Endodermal cell (in vitro differentiated cells): ENCODE data around the gene DOCK10. TPM values are rescaled to one million over a fixed set of nuclear protein-coding genes. Genes with fewer than 3 reads are reported as not detected.

ENCODE experiments used
- DNase-seq: peaks from one replicate; pipeline ENCODE4 v3.0.0-alpha.2; 2017
- H3K27ac ChIP-seq: 2 replicates; pipeline ENCODE4 v1.5.1; 2013; ENCODE audit warnings: mild to moderate bottlenecking, low read depth, low read length, moderate library complexity
- H3K27me3 ChIP-seq: 2 replicates; pipeline ENCODE4 v1.6.1; 2013; ENCODE audit warnings: mild to moderate bottlenecking, low read length, moderate library complexity; ENCODE audit not compliant: insufficient read depth, control insufficient read depth, poor library complexity, severe bottlenecking
- H3K36me3 ChIP-seq: 2 replicates; pipeline ENCODE4 v1.7.0; 2013; ENCODE audit warnings: mild to moderate bottlenecking, low read length, moderate library complexity; ENCODE audit not compliant: control insufficient read depth, insufficient read depth
- H3K4me1 ChIP-seq: one replicate; pipeline ENCODE4 v1.7.0; 2013; ENCODE audit warnings: low read length; ENCODE audit not compliant: control insufficient read depth, insufficient read depth
- H3K4me3 ChIP-seq: 2 replicates; pipeline ENCODE4 v1.5.1; 2013; ENCODE audit warnings: mild to moderate bottlenecking, low read length, moderate library complexity
- H3K9ac ChIP-seq: 2 replicates; pipeline ENCODE4 v1.6.1; 2013; ENCODE audit warnings: mild to moderate bottlenecking, low read length, moderate library complexity; ENCODE audit not compliant: poor library complexity, severe bottlenecking; ENCODE audit errors: extremely low read depth
- H3K9me3 ChIP-seq: 2 replicates; pipeline ENCODE4 v1.6.1; 2013; ENCODE audit warnings: mild to moderate bottlenecking, low read length, moderate library complexity; ENCODE audit not compliant: control insufficient read depth
- H3K27ac Mint-ChIP-seq: 2 replicates; pipeline ENCODE4 v1.8.0; 2020; ENCODE audit warnings: mixed read lengths
- H3K27me3 Mint-ChIP-seq: 2 replicates; pipeline ENCODE4 v1.8.0; 2021; ENCODE audit warnings: mild to moderate bottlenecking, mixed read lengths; ENCODE audit not compliant: insufficient read depth
- H3K36me3 Mint-ChIP-seq: 2 replicates; pipeline ENCODE4 v1.8.0; 2020; ENCODE audit warnings: low read depth, mixed read lengths
- H3K4me1 Mint-ChIP-seq: 2 replicates; pipeline ENCODE4 v1.8.0; 2020; ENCODE audit warnings: mixed read lengths
- H3K4me3 Mint-ChIP-seq: 2 replicates; pipeline ENCODE4 v1.8.0; 2020; ENCODE audit warnings: mild to moderate bottlenecking, moderate library complexity, mixed read lengths
- H3K9me3 Mint-ChIP-seq: 2 replicates; pipeline ENCODE4 v1.8.0; 2020; ENCODE audit warnings: mild to moderate bottlenecking, mixed read lengths
- WGBS, 2 experiments: methylation state at CpG; one replicate each; pipeline versions ENCODE4 v1.1.5 to v1.1.7; 2013; ENCODE audit warnings: missing lambda C conversion rate in 2 of 2, mixed read lengths in 1 of 2; ENCODE audit not compliant: insufficient coverage in 1 of 2, insufficient read length in 1 of 2; 5-methylcytosine and 5-hydroxymethylcytosine counted together
- total RNA-seq, 2 donors: library from RNA; stranded (reverse); fragmentation: NEBNext Ultra II Directional in 1 of 2; extraction: Animal tissue kit (Norgen Biotek cat#: 25700) in 1 of 2; gene quantifications; 2 replicates in 1 of 2; 3 replicates in 1 of 2; pipeline ENCODE4 v1.2.1, GENCODE V29; 2021
- TF ChIP-seq, protein P1 (sequence below): fragments of 200-600 bp; sonication (generic); conservative IDR thresholded peaks from 2 replicates; pipeline ENCODE4 v1.5.0; 2021; ENCODE audit warnings: antibody characterized with exemption, mild to moderate bottlenecking

The DOCK10 gene
- total RNA-seq, 2 donors from 2014 or later, result 0.44 to 1.4 TPM

GRCh38 chr2:224999321-224999720 is 42.9 kb downstream of the DOCK10 start:
- no peak for DNase-seq
- H3K9me3 Mint-ChIP-seq, result no peaks in the 10 kb centered on the region
- no peaks in the 10 kb centered on the region for H3K36me3 ChIP-seq
- WGBS, 2 experiments, result 83 to 85% methylated on average over 1 of the region's 1 CpG
- no peaks in the 10 kb centered on the region for H3K36me3 Mint-ChIP-seq
- H3K4me1 ChIP-seq, result no peaks in the 10 kb centered on the region
- no peaks in the 10 kb centered on the region for H3K4me1 Mint-ChIP-seq
- no peaks in the 10 kb centered on the region for H3K9me3 ChIP-seq
- TF ChIP-seq, protein P1, sequence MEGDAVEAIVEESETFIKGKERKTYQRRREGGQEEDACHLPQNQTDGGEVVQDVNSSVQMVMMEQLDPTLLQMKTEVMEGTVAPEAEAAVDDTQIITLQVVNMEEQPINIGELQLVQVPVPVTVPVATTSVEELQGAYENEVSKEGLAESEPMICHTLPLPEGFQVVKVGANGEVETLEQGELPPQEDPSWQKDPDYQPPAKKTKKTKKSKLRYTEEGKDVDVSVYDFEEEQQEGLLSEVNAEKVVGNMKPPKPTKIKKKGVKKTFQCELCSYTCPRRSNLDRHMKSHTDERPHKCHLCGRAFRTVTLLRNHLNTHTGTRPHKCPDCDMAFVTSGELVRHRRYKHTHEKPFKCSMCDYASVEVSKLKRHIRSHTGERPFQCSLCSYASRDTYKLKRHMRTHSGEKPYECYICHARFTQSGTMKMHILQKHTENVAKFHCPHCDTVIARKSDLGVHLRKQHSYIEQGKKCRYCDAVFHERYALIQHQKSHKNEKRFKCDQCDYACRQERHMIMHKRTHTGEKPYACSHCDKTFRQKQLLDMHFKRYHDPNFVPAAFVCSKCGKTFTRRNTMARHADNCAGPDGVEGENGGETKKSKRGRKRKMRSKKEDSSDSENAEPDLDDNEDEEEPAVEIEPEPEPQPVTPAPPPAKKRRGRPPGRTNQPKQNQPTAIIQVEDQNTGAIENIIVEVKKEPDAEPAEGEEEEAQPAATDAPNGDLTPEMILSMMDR, result no peak
- H3K4me3 Mint-ChIP-seq, result no peak overlapping the region
- H3K9ac ChIP-seq, result no peak overlapping the region
- no peak overlapping the region for H3K27ac ChIP-seq
- peaks cover 9% of the 10 kb centered on the region for H3K27me3 Mint-ChIP-seq
- H3K27ac Mint-ChIP-seq, result no peak overlapping the region
- peaks cover 11% of the 10 kb centered on the region for H3K27me3 ChIP-seq
- no peak overlapping the region for H3K4me3 ChIP-seq

GRCh38 chr2:224997802-224998201 is 44.5 kb downstream of the DOCK10 start:
- Mint-ChIP-seq H3K4me3 (no peak overlapping the region), H3K4me1 (peaks cover 4% of the 10 kb centered on the region), H3K9me3 (no peaks in the 10 kb centered on the region), H3K27me3 (peaks cover 11% of the 10 kb centered on the region), H3K36me3 (no peaks in the 10 kb centered on the region), H3K27ac (no peak overlapping the region)
- no peak overlapping the region for H3K4me3 ChIP-seq
- no peak overlapping the region for H3K27ac ChIP-seq
- H3K36me3 ChIP-seq, result no peaks in the 10 kb centered on the region
- WGBS, 2 experiments, result 82 to 95% methylated on average over 6 to 8 of the region's 8 CpGs
- DNase-seq, result no peak
- TF ChIP-seq, protein P1, result no peak
- peaks cover 11% of the 10 kb centered on the region for H3K27me3 ChIP-seq
- no peaks in the 10 kb centered on the region for H3K9me3 ChIP-seq
- H3K9ac ChIP-seq, result no peak overlapping the region
- H3K4me1 ChIP-seq, result no peaks in the 10 kb centered on the region

DNA sequence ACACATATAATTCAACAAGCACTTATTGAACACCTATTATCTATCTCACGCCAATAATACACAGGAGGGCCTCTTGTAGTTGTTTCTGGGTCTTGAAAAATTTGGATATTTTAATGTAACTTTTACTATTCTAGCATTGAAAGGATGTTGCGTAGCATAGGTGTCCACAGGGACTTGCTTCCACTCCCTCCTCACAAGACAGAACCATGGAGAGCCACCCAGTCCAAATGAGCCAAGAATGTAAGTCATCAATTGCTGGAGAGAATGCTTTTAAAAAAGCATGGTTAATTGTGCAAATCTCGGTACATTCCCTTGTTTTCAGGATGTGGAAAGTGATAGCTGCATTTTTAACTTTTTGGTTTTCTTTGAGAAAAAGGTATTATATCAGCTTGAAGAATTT is 46.8 kb downstream of the DOCK10 start:
- no peaks in the 10 kb centered on the region for H3K9me3 ChIP-seq
- Mint-ChIP-seq H3K4me3 (no peak overlapping the region), H3K27ac (no peak overlapping the region), H3K36me3 (no peaks in the 10 kb centered on the region), H3K4me1 (peaks cover 9% of the 10 kb centered on the region), H3K9me3 (no peaks in the 10 kb centered on the region), H3K27me3 (peaks cover 15% of the 10 kb centered on the region)
- no peak overlapping the region for H3K27ac ChIP-seq
- DNase-seq, result no peak
- WGBS, 2 experiments, result 91 to 94% methylated on average over 1 to 3 of the region's 3 CpGs
- H3K4me3 ChIP-seq, result no peak overlapping the region
- H3K27me3 ChIP-seq, result peaks cover 11% of the 10 kb centered on the region
- no peaks in the 10 kb centered on the region for H3K36me3 ChIP-seq
- H3K4me1 ChIP-seq, result no peaks in the 10 kb centered on the region
- no peak overlapping the region for H3K9ac ChIP-seq
- TF ChIP-seq, protein P1, result no peak
